Measurements from ENCODE around the gene ADAM17. TPM values are rescaled to one million over a fixed set of nuclear protein-coding genes. Genes with fewer than 3 reads are reported as not detected.

Gene ADAM17
- total and polyA plus RNA-seq, 9 of the 15 experiments (the other 6 are each of a cell fraction or from before 2014, with no cell fraction given) = 5.8 to 30.0 (median 19.0) TPM

DNA sequence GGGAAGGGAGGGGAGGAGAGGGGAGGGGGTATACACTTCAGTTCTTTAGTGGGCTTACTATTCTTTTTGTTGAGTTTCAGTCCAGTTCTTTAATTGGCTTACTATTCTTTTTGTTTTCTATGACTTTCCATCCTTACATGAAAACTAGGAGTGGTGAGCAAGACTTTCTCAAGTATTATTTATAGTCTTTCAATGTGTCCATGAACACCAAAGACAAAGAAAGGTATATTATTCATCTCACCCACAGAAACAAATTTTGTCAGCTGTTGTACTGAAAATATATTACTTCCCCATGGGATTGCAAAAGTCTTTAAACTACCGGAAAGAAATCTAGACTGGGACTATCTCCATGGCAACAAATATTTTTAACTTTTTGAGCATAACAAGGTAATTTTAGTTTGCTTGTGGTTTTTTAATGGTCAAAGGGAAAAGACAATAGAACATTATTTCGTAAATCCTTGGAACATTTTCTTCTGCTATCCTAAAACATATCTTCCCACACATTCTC is 17.6 kb downstream of the ADAM17 start (continued):
- TF ChIP-seq, protein P1, sequence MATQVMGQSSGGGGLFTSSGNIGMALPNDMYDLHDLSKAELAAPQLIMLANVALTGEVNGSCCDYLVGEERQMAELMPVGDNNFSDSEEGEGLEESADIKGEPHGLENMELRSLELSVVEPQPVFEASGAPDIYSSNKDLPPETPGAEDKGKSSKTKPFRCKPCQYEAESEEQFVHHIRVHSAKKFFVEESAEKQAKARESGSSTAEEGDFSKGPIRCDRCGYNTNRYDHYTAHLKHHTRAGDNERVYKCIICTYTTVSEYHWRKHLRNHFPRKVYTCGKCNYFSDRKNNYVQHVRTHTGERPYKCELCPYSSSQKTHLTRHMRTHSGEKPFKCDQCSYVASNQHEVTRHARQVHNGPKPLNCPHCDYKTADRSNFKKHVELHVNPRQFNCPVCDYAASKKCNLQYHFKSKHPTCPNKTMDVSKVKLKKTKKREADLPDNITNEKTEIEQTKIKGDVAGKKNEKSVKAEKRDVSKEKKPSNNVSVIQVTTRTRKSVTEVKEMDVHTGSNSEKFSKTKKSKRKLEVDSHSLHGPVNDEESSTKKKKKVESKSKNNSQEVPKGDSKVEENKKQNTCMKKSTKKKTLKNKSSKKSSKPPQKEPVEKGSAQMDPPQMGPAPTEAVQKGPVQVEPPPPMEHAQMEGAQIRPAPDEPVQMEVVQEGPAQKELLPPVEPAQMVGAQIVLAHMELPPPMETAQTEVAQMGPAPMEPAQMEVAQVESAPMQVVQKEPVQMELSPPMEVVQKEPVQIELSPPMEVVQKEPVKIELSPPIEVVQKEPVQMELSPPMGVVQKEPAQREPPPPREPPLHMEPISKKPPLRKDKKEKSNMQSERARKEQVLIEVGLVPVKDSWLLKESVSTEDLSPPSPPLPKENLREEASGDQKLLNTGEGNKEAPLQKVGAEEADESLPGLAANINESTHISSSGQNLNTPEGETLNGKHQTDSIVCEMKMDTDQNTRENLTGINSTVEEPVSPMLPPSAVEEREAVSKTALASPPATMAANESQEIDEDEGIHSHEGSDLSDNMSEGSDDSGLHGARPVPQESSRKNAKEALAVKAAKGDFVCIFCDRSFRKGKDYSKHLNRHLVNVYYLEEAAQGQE (IDR thresholded peaks at IDR 0.05; ENCODE audit: borderline replicate concordance) = no peak
- TF ChIP-seq, protein P1 (CRISPR knock-in tag; IDR thresholded peaks at IDR 0.05; ENCODE audit: low read depth) = no peak
- TF ChIP-seq PCBP1 (IDR thresholded peaks at IDR 0.05; ENCODE audit: low read depth, low read length, poor library complexity, severe bottlenecking) (peak; percentile 79), U2AF2 (optimal IDR thresholded peaks at IDR 0.05; ENCODE audit: low read depth, low read length) (no peak), RCOR1 (IDR thresholded peaks at IDR 0.05; ENCODE audit: borderline replicate concordance in 1 of 2, low read depth in 2 of 2, low read length in 2 of 2) (no peak), RFX1 (IDR thresholded peaks at IDR 0.05) (peak; percentile 66), MIER1 (IDR thresholded peaks at IDR 0.05; ENCODE audit: low read depth) (no peak), NFRKB (IDR thresholded peaks at IDR 0.05; ENCODE audit: low read depth) (no peak)
